ENCODE measurements around the gene FOXP1. TPM values are rescaled to one million over a fixed set of nuclear protein-coding genes. Genes with fewer than 3 reads are reported as not detected.

FOXP1 gene
- total and polyA plus RNA-seq, 9 of the 15 experiments (the other 6 are each of a cell fraction or from before 2014, with no cell fraction given), result 7.7 to 34.5 (median 13.7) TPM

DNA sequence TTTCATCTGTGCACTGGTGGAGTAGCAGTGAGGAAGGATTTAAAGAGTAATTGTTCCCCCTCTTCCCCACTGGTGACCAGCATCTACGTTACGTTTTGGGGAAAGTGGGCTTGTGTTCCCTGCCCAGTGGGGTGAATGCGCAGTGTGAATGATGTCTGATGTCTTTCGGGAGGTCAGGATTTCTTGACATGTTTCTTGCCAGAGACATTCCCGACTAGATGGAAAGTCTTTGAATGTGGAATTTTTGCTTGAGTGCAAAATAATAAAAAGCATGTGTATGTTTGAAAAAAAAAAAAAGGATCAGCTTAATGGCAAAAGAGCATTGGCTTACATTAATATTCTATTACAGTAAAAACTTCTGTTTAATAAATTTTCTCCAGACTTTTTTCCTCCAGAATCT is 632.2 kb downstream of the FOXP1 start (continued):
- no peak for TF ChIP-seq TSHZ1 (CRISPR knock-in tag; IDR thresholded peaks at IDR 0.05)
- no peak for TF ChIP-seq HNRNPL (IDR thresholded peaks at IDR 0.05; ENCODE audit: low read depth, low read length)

GRCh38 chr3:70947579-70947978 is 635.9 kb downstream of the FOXP1 start:
- DNase-seq (ENCODE audit: extremely low read depth in 1 of 4, low spot score in 3 of 4) (peak in 1 of 4 experiments; percentile 3), FAIRE-seq (no peak), ATAC-seq (no peak)
- intact Hi-C loops (cut with micrococcal nuclease) (no loop called here), in situ Hi-C loops (cut with MboI) (no loop called here)
- peaks cover 0 to 6% of the 10 kb centered on the region in 2 experiments; a peak in 2 of 5 replicates for H3K27me3 ChIP-seq (ENCODE audit: control insufficient read depth in 2 of 2, insufficient read depth in 2 of 2, low read length in 2 of 2)
- ChIA-PET POLR2A (interaction anchor here (0.8 to 1.2 kb wide), 4 partner anchors 16 to 40 kb away, joined by 3 to 4 read pairs (median 3); no protein-coding TSS in a partner anchor), CTCF (ENCODE audit: low intra/inter-chr PET ratio) (no interaction called here)
- no peaks in the 10 kb centered on the region for H3K9me3 ChIP-seq (replicated peaks; ENCODE audit: control insufficient read depth, insufficient read depth, low read depth, low read length)
- no TSS peak for BruUV-seq (replicated peaks)
- 22% methylated on average over 1 of the region's 1 CpG for WGBS (ENCODE audit: insufficient coverage, low coverage, missing lambda C conversion rate)
- no peaks in the 10 kb centered on the region for H3K9me1 ChIP-seq (ENCODE audit: control insufficient read depth, insufficient read depth, low read length)
- H4K20me1 ChIP-seq (replicated peaks; ENCODE audit: control insufficient read depth, insufficient read depth, low read length), result no peaks in the 10 kb centered on the region
- H3K36me3 ChIP-seq (ENCODE audit: control insufficient read depth, insufficient read depth, low read length), result no peaks in the 10 kb centered on the region
- H3K27ac ChIP-seq (ENCODE audit: extremely low read depth, low read depth, low read length), result no peak overlapping the region
- no peak overlapping the region for H3K4me2 ChIP-seq (ENCODE audit: insufficient read depth, low read length)
- no peak for TF ChIP-seq SUPT5H (IDR thresholded peaks at IDR 0.05)
- TF ChIP-seq, protein P1, sequence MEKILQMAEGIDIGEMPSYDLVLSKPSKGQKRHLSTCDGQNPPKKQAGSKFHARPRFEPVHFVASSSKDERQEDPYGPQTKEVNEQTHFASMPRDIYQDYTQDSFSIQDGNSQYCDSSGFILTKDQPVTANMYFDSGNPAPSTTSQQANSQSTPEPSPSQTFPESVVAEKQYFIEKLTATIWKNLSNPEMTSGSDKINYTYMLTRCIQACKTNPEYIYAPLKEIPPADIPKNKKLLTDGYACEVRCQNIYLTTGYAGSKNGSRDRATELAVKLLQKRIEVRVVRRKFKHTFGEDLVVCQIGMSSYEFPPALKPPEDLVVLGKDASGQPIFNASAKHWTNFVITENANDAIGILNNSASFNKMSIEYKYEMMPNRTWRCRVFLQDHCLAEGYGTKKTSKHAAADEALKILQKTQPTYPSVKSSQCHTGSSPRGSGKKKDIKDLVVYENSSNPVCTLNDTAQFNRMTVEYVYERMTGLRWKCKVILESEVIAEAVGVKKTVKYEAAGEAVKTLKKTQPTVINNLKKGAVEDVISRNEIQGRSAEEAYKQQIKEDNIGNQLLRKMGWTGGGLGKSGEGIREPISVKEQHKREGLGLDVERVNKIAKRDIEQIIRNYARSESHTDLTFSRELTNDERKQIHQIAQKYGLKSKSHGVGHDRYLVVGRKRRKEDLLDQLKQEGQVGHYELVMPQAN (IDR thresholded peaks at IDR 0.05; ENCODE audit: borderline replicate concordance), result no peak
- TF ChIP-seq, protein P2, sequence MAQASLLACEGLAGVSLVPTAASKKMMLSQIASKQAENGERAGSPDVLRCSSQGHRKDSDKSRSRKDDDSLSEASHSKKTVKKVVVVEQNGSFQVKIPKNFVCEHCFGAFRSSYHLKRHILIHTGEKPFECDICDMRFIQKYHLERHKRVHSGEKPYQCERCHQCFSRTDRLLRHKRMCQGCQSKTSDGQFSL (CRISPR knock-in tag; IDR thresholded peaks at IDR 0.05), result no peak
- TF ChIP-seq, protein P2 (tag; IDR thresholded peaks at IDR 0.05), result no peak
- TF ChIP-seq NFE2 (IDR thresholded peaks at IDR 0.05; ENCODE audit: low read depth), result peak; percentile 49
- no peak for TF ChIP-seq BCOR (IDR thresholded peaks at IDR 0.05)
- no peak overlapping the region for H3K4me3 ChIP-seq
- no peaks in the 10 kb centered on the region for H3K79me2 ChIP-seq (ENCODE audit: control insufficient read depth, insufficient read depth, low read length)
- no peaks in the 10 kb centered on the region for H3K4me1 ChIP-seq (replicated peaks in 1 of 2; ENCODE audit: control insufficient read depth in 2 of 2, insufficient read depth in 2 of 2, low read length in 2 of 2)
- H2AFZ ChIP-seq (ENCODE audit: low read depth, low read length), result no peak overlapping the region
- H3K9ac ChIP-seq (ENCODE audit: insufficient read depth in 1 of 2, low read depth in 2 of 2, low read length in 2 of 2), result no peak overlapping the region
